GM18861 (cell line): ENCODE data around the gene ST7.

Source experiments
- ATAC-seq: cut with Tn5 transposase; IDR thresholded peaks from one replicate; pipeline ENCODE4 v1.9.1; 2021; ENCODE audit not compliant: unreplicated experiment

Gene ST7

DNA sequence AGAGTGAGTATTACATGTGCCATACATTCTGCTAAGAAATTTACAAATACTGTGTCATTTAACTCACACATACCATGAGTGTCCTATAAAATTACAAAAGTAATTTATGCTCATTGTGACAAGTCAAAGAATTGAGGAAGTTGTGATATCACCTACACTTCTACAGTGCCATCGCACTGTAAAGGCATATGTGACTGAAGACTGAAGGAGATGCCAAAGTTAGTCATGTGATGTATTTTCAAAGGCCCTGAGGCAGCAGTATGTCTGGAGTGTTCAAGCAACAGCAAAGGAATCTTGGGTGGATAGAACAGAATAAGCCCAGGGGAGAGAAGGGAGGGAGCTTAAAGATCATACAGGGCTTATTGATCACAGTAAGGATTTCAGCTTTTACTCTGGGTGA, 192.8 kb downstream of the ST7 start:
- ATAC-seq: no peak

- no peak for ATAC-seq
Measured at GRCh38 chr7:117146511-117146910, 193.2 kb downstream of the ST7 start.

DNA sequence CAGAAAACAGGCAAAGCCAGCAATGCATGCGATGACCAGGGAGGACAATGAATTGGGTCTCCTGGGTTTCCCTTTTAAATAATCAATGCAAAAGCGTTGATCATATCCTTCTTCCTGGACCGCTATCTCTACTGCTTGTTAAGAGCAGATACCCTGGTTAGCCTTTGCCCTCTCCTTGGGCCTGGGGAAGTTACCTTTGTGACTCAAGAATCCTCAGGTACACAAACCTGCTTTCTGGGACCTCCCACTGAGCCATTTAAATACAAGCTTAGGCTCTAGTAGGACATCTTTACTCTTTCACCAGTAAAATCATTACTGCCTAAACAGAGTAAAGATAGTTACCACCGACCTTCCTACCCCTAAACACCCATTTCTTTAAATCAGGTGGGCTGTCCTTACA, 195.7 kb downstream of the ST7 start:
- ATAC-seq: no peak

- ATAC-seq: no peak
Measured at GRCh38 chr7:117149692-117150091, 196.4 kb downstream of the ST7 start.

- ATAC-seq: no peak
Measured at GRCh38 chr7:117152213-117153007, 199.1 kb downstream of the ST7 start.

DNA sequence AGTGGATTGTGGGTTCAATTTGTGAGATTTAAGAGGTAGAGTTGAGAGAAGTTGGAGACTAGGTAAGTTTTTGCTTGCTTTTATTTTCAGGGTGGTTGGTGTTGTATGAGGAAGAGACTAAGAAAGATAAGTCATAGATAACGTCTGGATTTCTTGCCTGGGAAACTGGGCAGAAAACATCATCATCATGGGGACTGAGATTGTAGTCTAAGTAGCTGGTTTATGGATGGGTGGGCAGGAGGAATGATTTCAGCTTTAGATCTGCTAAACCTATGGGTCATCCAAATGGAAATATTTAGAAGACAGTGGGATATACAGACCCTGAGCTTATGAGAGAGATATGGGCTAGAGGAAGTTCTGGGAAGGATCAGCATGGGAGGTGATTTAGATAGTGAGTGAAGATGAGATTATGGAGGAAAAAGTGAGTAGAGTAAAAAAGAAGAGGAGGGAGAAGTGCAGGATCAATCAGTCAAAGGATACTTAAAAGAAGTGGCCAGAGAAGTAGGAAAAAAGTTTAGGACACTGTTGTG, 199.8 kb downstream of the ST7 start:
- no peak for ATAC-seq

DNA sequence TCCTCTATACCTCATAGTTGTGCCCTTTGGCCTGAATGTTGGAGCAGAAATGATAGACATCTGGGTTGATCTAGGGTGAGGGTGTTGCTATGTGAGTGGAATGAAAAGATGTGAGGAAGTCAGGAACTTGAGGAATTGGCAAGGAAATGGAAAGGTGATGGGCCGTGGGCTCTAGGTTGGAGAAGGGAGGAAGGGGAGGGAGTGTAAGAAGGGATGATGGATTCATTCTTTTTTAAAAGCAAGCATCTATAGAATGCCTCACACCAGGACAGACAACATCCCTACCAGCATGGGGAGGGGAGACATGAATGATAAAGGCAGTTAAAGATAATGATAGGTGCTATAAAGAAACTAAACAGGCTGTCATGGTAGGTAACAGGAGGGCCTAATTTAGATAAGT, 201.4 kb downstream of the ST7 start:
- ATAC-seq: no peak

DNA sequence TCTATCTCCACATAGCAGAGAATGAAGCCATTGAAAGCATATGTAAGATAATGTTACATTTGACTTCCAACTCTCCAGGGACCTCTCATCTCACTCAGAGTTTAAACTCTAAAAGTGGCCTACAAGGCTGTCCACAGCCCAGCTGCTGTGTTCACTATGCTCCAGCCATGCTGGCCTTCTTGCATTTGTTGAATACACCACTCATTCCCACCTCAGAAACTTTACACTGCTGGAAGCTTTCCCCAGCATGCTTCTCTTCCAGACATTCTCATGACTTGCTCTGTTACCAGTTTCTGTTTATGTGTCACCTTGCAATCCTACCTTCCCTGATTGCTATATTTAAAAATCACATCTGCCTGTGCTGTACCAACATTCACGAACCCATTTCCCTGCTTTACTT, 202.4 kb downstream of the ST7 start:
- no peak for ATAC-seq

DNA sequence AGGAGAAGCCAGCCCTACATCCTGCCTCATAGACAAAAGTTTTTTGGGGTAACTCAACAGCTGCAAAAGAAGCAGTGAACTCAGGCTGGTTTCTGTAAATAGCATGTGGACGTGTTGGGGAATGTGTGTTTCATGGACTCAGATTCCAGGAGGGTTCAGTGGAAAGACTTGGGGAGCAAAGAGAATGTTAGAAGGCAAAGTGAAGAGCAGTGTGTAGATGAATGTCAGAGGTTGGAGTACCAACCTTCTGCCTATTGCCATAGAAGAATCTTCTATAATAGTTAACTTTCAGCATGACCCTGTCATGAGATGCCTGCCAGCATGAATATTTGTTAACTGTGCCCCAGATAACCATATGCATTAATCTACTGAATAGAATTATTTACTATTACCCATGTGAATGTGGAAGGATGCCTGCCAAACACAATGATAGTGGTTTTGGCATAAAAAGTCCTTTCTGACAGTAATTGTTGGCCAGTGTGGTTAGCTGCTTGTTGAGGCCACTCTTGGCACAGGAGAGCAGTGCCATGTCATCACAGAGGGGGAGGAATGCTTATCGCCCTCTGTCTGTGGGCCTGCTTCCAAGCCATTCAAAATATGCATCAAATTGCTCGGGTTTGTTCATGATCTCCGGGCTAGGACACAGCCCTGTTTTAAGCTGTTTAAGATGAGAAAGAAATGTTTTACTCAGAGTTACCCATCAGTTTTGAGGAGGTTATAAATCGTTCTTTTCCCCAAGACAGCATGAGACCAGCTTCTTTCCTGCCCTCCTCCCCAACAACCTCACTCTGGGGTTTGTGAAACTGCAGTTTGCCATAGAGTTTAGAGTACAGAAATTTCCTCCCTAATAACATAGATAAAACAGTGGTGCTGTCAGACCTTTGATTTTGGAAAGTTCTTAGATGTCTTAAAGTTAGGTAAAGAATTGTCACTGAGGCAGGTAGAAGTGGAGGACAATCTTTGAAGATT, 204.2 kb downstream of the ST7 start:
- ATAC-seq: no peak

GRCh38 chr7:117158941-117159697, 205.8 kb downstream of the ST7 start:
- no peak for ATAC-seq

DNA sequence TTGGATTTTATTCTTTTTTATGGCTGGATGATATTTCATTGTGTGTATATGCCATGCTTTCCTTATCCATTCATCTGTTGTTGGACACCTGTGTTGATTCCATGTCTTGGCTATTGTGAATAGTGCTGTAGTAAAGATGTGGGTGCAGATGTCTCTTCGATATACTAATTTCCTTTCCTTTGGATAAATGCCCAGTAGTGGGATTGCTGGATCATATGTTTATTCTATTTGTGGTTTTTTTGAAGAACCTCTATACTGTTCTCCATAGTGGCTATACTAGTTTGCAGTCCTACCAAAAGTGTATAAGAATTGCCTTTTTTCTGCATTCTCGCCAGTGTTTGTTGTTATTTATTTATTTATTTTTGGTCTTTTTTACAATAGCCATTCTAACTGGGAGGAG, 209.8 kb downstream of the ST7 start:
- ATAC-seq: no peak

DNA sequence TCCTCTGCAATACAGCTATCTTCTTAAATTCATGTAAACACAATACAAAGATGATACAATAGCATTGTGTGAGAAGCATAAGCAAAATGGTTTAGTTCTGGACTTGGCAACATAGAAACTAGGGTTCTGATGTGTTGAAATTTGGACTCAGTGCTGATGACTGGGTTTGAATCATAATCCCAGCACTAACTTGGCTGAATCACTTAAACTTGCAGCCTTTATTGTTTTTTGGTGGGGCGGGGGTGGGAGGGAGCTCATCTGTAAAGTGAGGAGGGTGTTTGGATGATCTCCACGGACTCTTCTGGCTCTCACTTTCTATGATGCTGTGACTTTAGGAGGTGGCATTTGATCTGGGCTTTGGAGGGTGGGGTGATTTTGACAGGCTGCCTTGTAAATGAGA, 211.3 kb downstream of the ST7 start:
- ATAC-seq: no peak

GRCh38 chr7:117165656-117166055, 212.4 kb downstream of the ST7 start:
- no peak for ATAC-seq

DNA sequence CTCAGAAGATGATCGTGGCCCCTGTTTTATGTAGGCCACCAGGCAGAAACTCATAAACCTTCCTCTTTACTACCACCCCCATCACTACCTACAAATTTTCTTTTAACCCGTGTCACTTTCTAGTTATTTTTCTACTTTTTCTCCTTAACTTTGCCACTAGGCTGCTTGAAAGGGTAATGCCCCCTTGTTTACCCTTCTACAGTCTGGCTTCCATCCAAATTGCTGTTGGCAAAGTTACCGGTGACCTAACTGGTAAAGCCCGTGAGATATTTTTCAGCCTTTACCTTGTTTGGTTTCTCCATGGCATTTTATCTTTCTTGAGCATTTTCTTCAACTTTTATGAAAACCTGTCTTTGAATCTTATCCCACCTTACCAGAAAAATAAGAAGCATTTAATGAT, 216.6 kb downstream of the ST7 start:
- ATAC-seq: no peak

GRCh38 chr7:117171106-117171505, 217.8 kb downstream of the ST7 start:
- no peak for ATAC-seq

GRCh38 chr7:117172283-117172682, 219.0 kb downstream of the ST7 start:
- ATAC-seq: no peak

- no peak for ATAC-seq
Measured at GRCh38 chr7:117173035-117173770, 219.9 kb downstream of the ST7 start.

GRCh38 chr7:117176206-117176605, 222.9 kb downstream of the ST7 start:
- no peak for ATAC-seq

DNA sequence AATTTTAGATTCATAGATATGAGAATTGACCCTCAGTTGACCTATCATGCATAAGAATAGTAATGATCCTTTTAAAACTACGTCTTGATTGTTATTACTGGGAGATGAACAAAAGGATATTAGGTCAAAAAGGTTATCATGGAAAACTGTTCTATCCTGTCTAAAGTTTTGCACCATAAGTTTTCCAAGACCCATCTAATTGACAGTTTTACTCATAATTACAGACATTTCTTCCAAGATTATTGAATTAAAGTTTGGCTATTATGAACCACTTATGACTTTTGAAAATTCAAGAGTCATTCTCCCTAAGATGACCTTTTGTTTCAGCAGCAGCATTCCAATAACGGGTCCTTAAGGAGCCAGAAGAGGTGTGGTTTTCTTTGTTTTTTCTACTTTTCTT, 225.3 kb downstream of the ST7 start:
- ATAC-seq: no peak

GRCh38 chr7:117179701-117180100, 226.4 kb downstream of the ST7 start:
- no peak for ATAC-seq
